Lung microvascular endothelial cell (primary cell): ENCODE data around the gene ENTPD7. TPM values are rescaled to one million over a fixed set of nuclear protein-coding genes. Genes with fewer than 3 reads are reported as not detected.
"Not testable (repeated sequence)": the region's sequence is repeated elsewhere in the genome, so short reads cannot be mapped to it uniquely, and the experiment has no call there.

Experiments
- DNase-seq, 2 donors: peaks; one replicate each; pipeline versions ENCODE4 v3.0.0 to v3.0.0-alpha.2; 2010; ENCODE audit warnings: low read depth in 2 of 2
- total RNA-seq: library from RNA; depleted of rRNA; stranded (reverse); fragments of >200 nt; gene quantifications from 2 replicates; pipeline ENCODE4 v1.2.1, GENCODE V29; 2014

ENTPD7 gene
- total RNA-seq, 1 donor from 2014 or later = 16.1 TPM

- not testable (repeated sequence) for DNase-seq
Measured at GRCh38 chr10:99746166-99746565, 86.9 kb downstream of the ENTPD7 start.

- no peak for DNase-seq
Measured at GRCh38 chr10:99748823-99749451, 89.6 kb downstream of the ENTPD7 start.

GRCh38 chr10:99750641-99751040 is 91.3 kb downstream of the ENTPD7 start:
- no peak for DNase-seq

GRCh38 chr10:99754670-99755069 is 95.4 kb downstream of the ENTPD7 start:
- DNase-seq = peak in 1 of 2 donors; percentile 56

Other genes starting within 250 kb of the ENTPD7 start
- 15.5 and 22.2 TPM in 2 replicates for gene GOT1, start 228.9 kb upstream of the ENTPD7 start, total RNA-seq
- not detected in 2 replicates for gene NKX2-3, start 126.6 kb upstream of the ENTPD7 start, total RNA-seq
- 8.3 and 11.1 TPM in 2 replicates for gene SLC25A28, start 39.1 kb upstream of the ENTPD7 start, total RNA-seq
- 25.0 and 30.7 TPM in 2 replicates for gene COX15, start 72.6 kb downstream of the ENTPD7 start, total RNA-seq
- 12.9 and 21.6 TPM in 2 replicates for gene CUTC, start 72.7 kb downstream of the ENTPD7 start, total RNA-seq
- 0.44 and 0.60 TPM in 2 replicates for gene ABCC2, start 123.1 kb downstream of the ENTPD7 start, total RNA-seq